GM12878 (cell line): Measurements from ENCODE around the gene MB21D2. TPM values are rescaled to one million over a fixed set of nuclear protein-coding genes. Genes with fewer than 3 reads are reported as not detected.
A peak's percentile ranks its signal among the peaks of the same experiment; 100 is the strongest.

Source experiments
- ATF2 ChIP-seq: IDR thresholded peaks from 2 replicates; pipeline ENCODE4 v1.6.1; 2012; ENCODE audit warnings: low read length, inconsistent platforms
- BCL11A ChIP-seq: IDR thresholded peaks from 2 replicates; pipeline ENCODE4 v1.6.1; 2011; ENCODE audit warnings: low read depth, low read length
- CHD1 ChIP-seq: IDR thresholded peaks from 2 replicates; pipeline ENCODE4 v1.6.1; 2012; ENCODE audit warnings: low read depth, low read length, improper control_type of control experiment
- CREB1 ChIP-seq: IDR thresholded peaks from 2 replicates; pipeline ENCODE4 v1.6.1; 2012; ENCODE audit warnings: low read depth, mild to moderate bottlenecking, inconsistent platforms
- GABPA ChIP-seq: IDR thresholded peaks from 2 replicates; pipeline ENCODE4 v1.6.1; 2014; ENCODE audit warnings: antibody characterized with exemption, low read depth, mild to moderate bottlenecking, inconsistent platforms
- IRF4 ChIP-seq: IDR thresholded peaks from 2 replicates; pipeline ENCODE4 v1.6.1; 2011; ENCODE audit warnings: low read depth, low read length
- KDM1A ChIP-seq: fragments of 200-600 bp; sonication (generic); IDR thresholded peaks from 2 replicates; pipeline ENCODE4 v1.6.1; 2016; ENCODE audit warnings: borderline replicate concordance
- NFXL1 ChIP-seq: fragments of 450-650 bp; IDR thresholded peaks from 2 replicates; pipeline ENCODE4 v1.6.1; 2017; ENCODE audit warnings: antibody characterized with exemption, mild to moderate bottlenecking, borderline replicate concordance
- NR2C2 ChIP-seq: IDR thresholded peaks from 2 replicates; pipeline ENCODE4 v1.6.1; 2011; ENCODE audit warnings: borderline replicate concordance, low read depth; ENCODE audit not compliant: control insufficient read depth, insufficient read length
- RAD51 ChIP-seq: fragments of 450-650 bp; IDR thresholded peaks from 2 replicates; pipeline ENCODE4 v1.6.1; 2016; ENCODE audit warnings: moderate library complexity, mild to moderate bottlenecking, inconsistent platforms
- RELB ChIP-seq: fragments of 450-650 bp; IDR thresholded peaks from 2 replicates; pipeline ENCODE4 v1.6.1; 2017; ENCODE audit warnings: low read depth, mild to moderate bottlenecking, moderate library complexity
- RFX5 ChIP-seq: IDR thresholded peaks from 2 replicates; pipeline ENCODE4 v1.6.1; 2011; ENCODE audit warnings: low read depth, low read length, improper control_type of control experiment
- SREBF1 ChIP-seq: IDR thresholded peaks from 2 replicates; pipeline ENCODE4 v1.6.1; 2012; ENCODE audit warnings: mild to moderate bottlenecking, low read length
- SRF ChIP-seq, 2 experiments: IDR thresholded peaks; 2 replicates each; pipeline ENCODE4 v1.6.1; 2011; ENCODE audit warnings: low read depth in 2 of 2, low read length in 2 of 2, mild to moderate bottlenecking in 1 of 2, moderate library complexity in 1 of 2
- TBL1XR1 ChIP-seq: IDR thresholded peaks from 2 replicates; pipeline ENCODE4 v1.6.1; 2012; ENCODE audit warnings: low read depth, low read length, improper control_type of control experiment
- ZNF217 ChIP-seq: fragments of 450-650 bp; IDR thresholded peaks from 2 replicates; pipeline ENCODE4 v1.6.1; 2017; ENCODE audit warnings: antibody characterized with exemption, mild to moderate bottlenecking
- ZNF592 ChIP-seq: fragments of 450-650 bp; IDR thresholded peaks from 2 replicates; pipeline ENCODE4 v1.6.1; 2017; ENCODE audit warnings: mild to moderate bottlenecking, moderate library complexity
- ZZZ3 ChIP-seq: IDR thresholded peaks from 2 replicates; pipeline ENCODE4 v1.6.1; 2011; ENCODE audit warnings: low read depth; ENCODE audit not compliant: control insufficient read depth, insufficient read length
- polyA plus RNA-seq, 11 experiments: library from polyadenylated mRNA; depleted of rRNA in 4 of 11; unstranded in 6 of 11; stranded (reverse) in 5 of 11; fragments of >200 nt; fragmentation: Nextera tagmentation in 4 of 11; fragmentation: Illumina TruSeq in 1 of 11; extraction: Ambion mirVana in 4 of 11; extraction: Trizol in 1 of 11; gene quantifications; 1 replicate in 1 of 11; 2 replicates in 10 of 11; pipeline versions ENCODE4 v1.2.1 to v1.2.3, GENCODE V29; 2011 to 2016; ENCODE audit warnings: inconsistent platforms in 2 of 11, missing spikeins in 2 of 11, low read depth in 1 of 11
- total RNA-seq, 4 experiments: library from RNA; depleted of rRNA in 3 of 4; stranded (reverse); fragments of >200 nt in 3 of 4; fragmentation: Illumina TruSeq in 1 of 4; extraction: Trizol in 1 of 4; gene quantifications; 2 replicates each; pipeline versions ENCODE4 v1.2.1 to v1.2.3, GENCODE V29; 2013 to 2021

Gene MB21D2
- total and polyA plus RNA-seq, 10 of the 15 experiments (the other 5 are each of a cell fraction or from before 2014, with no cell fraction given): 7.9 to 21.2 (median 15.3) TPM

GRCh38 chr3:192864941-192865340 lies 52.7 kb downstream of the MB21D2 start (continued):
- TF ChIP-seq ATF2 (peak; percentile 23; the same call in 1 of the 2 replicates), SREBF1 (no peak), RAD51 (no peak), BCL11A (0 out of 2 replicates have a peak, but pooled peaks have one; percentile 7), GABPA (no peak), CHD1 (no peak), ZNF592 (no peak), KDM1A (no peak), TBL1XR1 (0 out of 2 replicates have a peak, but pooled peaks have one; percentile 14), RELB (no peak), NFXL1 (no peak), SRF (IDR thresholded peaks at IDR 0.05; ENCODE audit: low read depth in 2 of 2, low read length in 2 of 2) (no peak), IRF4 (peak; percentile 24; the same call in 1 of the 2 replicates), RFX5 (no peak), ZZZ3 (no peak), CREB1 (0 out of 2 replicates have a peak, but pooled peaks have one; percentile 20), NR2C2 (no peak), ZNF217 (no peak)
